NCI-H82 treated with DMSO at 0.1 percent for 48 hours (cell line): ENCODE results near the gene PIGV.
"Not testable (repeated sequence)": the region's sequence is repeated elsewhere in the genome, so short reads cannot be mapped to it uniquely, and the experiment has no call there.

ENCODE experiments used
- DNase-seq: peaks from one replicate; lab custom pipeline; 2025; ENCODE audit not compliant: unreplicated experiment; lab: John Stamatoyannopoulos, UW

The PIGV gene

GRCh38 chr1:26831546-26832248 lies 43.9 kb downstream of the PIGV start:
- DNase-seq = peak; percentile 35

GRCh38 chr1:26832249-26832960 lies 44.7 kb downstream of the PIGV start:
- peak; percentile 94 for DNase-seq

GRCh38 chr1:26833432-26834405 lies 46.0 kb downstream of the PIGV start:
- DNase-seq = peak; percentile 76

GRCh38 chr1:26837665-26838064 lies 49.9 kb downstream of the PIGV start:
- DNase-seq = not testable (repeated sequence)

GRCh38 chr1:26838474-26839338 lies 51.0 kb downstream of the PIGV start:
- no peak for DNase-seq

- DNase-seq = no peak
Measured at GRCh38 chr1:26839339-26839722, 51.6 kb downstream of the PIGV start.

- DNase-seq = no peak
Measured at GRCh38 chr1:26839779-26840178, 52.0 kb downstream of the PIGV start.

- DNase-seq = no peak
Measured at GRCh38 chr1:26844424-26845196, 56.9 kb downstream of the PIGV start.

GRCh38 chr1:26847826-26848225 lies 60.1 kb downstream of the PIGV start:
- DNase-seq = not testable (repeated sequence)
